NCI-H2196 treated with DMSO at 0.1 percent for 48 hours (cell line): ENCODE results near the gene AGBL2.
A peak's percentile ranks its signal among the peaks of the same experiment; 100 is the strongest.
"Not testable (repeated sequence)": the region's sequence is repeated elsewhere in the genome, so short reads cannot be mapped to it uniquely, and the experiment has no call there.

Source experiments
- DNase-seq: peaks from one replicate; lab custom pipeline; 2025; ENCODE audit not compliant: unreplicated experiment; lab: John Stamatoyannopoulos, UW

Gene AGBL2

DNA sequence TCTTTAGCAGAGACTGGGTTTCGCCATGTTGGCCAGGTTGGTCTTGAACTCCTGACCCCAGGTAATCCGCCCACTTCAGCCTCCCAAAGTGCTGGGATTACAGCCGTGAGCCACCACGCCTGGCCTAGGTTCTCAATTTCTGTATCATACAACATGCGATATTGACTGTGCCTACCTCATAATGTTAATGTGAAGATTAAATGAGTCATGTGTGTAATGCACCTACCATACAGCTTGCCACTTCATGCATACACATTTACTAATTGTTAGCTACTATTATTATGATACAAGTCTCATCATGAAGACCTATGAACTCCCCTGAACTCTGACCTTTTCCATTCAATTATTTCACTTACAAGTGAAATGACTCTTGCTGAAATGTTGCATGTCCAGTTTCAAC lies 25.7 kb downstream of the AGBL2 start:
- no peak for DNase-seq

DNA sequence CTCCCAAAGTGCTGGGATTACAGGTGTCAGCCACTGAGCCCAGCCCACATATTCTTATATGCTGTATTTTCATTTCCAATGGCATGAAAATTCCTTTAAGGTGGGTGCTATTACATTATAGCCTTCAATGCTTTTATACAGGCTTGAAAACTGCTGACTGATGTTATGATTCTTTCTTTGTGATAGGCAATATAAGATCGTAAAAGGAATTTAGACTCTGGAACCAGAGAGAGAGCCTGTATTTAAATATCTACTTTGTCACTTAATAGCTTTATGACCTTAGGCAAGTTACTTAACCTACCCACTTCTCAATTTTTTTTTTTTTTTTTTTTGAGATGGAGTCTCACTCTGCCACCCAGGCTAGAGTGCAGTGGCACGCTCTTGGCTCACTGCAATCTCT lies 26.2 kb downstream of the AGBL2 start:
- no peak for DNase-seq

- DNase-seq = no peak
Observed at GRCh38 chr11:47688111-47688510, 27.1 kb downstream of the AGBL2 start.

GRCh38 chr11:47686704-47687103 lies 28.5 kb downstream of the AGBL2 start:
- not testable (repeated sequence) for DNase-seq

- DNase-seq = no peak
Observed at GRCh38 chr11:47686151-47686550, 29.0 kb downstream of the AGBL2 start.

GRCh38 chr11:47675851-47676250 lies 39.3 kb downstream of the AGBL2 start:
- no peak for DNase-seq

GRCh38 chr11:47672283-47672730 lies 42.9 kb downstream of the AGBL2 start:
- DNase-seq = no peak

DNA sequence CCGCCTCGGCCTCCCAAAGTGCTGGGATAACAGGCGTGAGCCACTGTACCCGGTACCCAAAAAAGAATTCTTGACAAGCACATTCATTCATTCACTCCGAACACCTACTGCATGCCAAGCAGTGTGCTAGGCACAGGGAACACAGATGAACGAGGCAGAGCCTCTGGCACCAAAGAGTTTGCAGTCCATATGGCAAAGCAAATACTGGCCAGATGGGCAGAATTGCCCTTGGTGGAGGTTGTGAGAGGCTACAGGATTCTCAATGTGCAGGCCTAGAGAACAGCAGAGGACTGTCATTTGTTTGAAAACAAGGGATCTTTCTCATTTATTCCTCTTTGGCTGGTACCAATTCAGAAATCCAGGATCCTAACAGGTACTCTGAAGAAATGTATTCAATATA lies 45.3 kb downstream of the AGBL2 start:
- no peak for DNase-seq

DNA sequence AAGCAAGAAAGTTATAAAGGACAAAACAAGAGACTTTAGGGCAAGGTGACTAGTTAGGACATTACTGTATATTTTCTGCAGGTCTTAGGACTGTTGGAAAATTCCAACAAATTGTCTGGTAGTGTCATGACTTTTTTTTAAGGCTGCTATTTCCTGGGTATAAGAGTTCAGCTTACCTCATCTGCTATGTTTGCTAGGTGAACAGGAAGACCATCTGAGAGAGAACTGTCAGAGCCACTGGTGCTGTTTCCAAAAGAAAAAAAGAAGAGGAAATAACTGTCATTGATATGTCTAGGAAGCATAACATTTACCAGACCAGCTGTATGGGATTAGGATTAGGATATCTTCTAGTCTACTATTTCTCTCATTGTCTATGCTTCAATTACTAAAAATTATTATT lies 46.5 kb downstream of the AGBL2 start:
- DNase-seq = no peak

GRCh38 chr11:47667555-47667954 lies 47.6 kb downstream of the AGBL2 start:
- no peak for DNase-seq

DNA sequence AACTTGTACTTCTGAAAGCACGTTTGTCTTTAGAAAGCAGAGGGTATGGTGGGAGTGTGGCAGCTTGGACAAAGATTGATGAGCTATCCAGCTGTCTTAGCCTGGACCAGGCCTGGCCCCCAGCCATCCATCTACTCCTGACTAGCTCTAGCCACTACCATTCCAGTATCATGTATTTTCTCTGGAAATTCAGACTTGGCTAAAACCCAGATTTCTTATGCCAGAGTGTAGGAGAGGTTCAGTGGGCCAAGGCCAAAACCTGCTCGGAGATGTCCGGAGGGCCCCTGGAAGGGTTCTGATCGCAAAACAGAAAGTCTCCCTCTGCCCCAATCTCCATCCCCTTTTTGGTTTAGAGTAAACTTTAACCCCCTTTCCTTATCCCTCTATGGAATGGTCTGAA lies 48.0 kb downstream of the AGBL2 start:
- DNase-seq = no peak

- DNase-seq = not testable (repeated sequence)
Observed at GRCh38 chr11:47664936-47665335, 50.2 kb downstream of the AGBL2 start.

GRCh38 chr11:47661245-47661644 lies 53.9 kb downstream of the AGBL2 start:
- no peak for DNase-seq

GRCh38 chr11:47659276-47659675 lies 55.9 kb downstream of the AGBL2 start:
- no peak for DNase-seq

DNA sequence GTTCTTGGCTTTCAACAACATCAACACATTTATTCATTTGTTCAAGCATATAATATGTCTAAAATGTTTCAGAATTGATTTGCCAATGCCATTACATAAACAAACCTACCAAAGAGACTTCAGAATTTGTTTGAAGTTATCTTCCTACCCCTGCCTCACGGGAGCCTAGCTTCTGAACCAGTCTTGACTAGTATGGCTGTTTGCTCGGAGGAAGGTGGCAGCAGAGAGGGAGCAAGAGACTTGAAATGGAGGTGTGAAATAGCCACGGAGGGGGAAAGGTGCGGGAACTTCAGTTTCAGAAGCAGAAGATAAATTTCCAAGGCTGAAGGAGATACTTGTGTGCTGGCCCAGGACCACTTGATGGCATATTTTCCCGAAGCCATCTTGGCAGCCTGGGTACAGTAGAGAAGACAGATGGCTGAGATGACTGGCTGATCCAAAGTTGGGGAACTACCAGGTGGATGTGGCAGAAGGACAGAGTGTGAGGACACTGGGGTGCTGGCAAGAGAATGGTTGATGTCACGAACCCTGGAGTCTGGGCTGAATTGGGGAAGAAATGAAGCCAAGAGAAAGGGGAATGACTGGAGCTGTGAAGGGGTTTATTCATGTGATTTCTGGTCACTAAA lies 58.8 kb downstream of the AGBL2 start:
- DNase-seq = no peak

DNA sequence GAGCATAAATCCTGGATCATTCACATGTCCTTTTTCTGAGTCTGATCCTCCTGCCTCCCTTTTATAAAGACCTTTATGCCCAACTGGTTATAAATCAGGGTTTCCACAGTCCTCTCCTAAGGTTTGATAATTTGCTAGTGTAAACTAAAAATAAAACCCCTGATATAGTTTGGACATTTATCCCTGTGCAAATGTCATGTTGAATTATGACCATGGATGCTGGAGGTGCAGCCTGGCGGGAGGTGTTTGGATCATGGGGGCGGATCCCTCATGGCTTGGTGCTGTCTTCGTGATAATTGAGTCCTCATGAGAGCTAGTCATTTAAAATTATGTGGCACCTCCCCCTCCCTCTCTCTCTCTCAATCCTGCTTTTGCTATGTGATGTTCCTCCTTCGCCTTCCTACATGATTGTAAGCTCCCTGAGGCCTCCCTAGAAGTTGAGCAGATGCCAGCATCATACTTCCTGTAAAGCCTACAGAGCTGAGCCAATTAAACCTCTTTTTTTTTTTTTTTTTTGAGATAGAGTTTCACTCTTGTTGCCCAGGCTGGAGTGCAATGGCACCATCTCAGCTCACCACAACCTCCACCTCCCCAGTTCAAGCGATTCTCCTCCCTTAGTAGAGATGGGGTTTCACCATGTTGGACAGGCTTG lies 63.2 kb downstream of the AGBL2 start:
- no peak for DNase-seq

DNA sequence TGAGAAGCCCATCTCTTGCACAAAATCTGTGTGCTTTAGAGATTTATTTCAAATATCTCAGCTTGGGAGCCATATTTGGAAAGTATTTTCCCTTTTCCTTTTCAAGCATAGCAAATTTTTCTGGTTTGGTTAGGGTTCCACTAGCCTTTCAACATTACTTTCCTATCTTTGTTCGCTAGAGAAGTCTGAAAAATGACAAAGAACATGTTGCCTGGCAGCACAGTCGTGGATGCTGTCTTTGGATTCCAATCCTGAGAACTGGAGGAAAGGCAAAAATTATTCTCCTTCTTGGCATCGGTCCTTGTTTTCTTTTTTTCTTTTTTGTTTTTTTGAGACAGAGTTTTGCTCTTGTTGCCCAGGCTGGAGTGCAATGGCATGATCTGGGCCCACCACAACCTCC lies 65.9 kb downstream of the AGBL2 start:
- no peak for DNase-seq

DNA sequence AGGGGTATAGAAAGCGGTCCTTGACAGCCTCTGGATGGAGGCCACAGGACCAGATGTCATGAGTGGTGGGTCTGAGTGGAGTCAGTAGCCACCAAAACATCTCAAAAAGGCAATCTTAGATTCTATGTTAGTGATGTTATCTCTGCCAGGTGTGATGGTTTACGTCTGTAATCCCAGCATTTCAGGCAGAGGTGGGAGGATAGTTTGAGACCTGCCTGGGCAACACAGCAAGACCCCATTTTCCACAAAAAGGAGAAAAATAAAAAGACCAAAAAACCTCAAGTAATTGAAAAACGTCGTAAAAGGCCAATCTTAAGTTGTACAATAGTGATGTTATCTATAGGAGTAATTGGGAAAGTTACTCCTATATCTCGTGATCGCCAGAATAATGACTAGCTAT lies 69.2 kb downstream of the AGBL2 start:
- DNase-seq = no peak

DNA sequence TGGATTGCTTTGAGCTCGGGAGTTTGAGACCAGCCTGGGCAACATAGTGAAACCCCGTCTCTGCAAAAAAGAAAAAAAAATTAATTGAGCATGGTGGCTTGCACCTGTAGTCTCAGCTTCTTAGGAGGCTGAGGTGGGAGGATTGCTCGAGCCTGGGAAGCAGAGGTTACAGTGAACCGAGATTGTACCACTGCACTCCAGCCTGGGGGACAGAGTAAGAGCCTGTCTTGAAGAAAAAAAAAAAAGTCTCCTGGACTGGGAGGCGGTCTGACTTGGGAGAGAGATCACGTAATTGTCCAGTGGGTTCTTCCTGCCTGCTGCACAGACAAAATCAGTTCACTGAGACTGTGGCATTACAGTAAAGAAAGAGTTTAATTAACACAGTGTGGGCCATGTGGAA lies 69.7 kb downstream of the AGBL2 start:
- DNase-seq = no peak

DNA sequence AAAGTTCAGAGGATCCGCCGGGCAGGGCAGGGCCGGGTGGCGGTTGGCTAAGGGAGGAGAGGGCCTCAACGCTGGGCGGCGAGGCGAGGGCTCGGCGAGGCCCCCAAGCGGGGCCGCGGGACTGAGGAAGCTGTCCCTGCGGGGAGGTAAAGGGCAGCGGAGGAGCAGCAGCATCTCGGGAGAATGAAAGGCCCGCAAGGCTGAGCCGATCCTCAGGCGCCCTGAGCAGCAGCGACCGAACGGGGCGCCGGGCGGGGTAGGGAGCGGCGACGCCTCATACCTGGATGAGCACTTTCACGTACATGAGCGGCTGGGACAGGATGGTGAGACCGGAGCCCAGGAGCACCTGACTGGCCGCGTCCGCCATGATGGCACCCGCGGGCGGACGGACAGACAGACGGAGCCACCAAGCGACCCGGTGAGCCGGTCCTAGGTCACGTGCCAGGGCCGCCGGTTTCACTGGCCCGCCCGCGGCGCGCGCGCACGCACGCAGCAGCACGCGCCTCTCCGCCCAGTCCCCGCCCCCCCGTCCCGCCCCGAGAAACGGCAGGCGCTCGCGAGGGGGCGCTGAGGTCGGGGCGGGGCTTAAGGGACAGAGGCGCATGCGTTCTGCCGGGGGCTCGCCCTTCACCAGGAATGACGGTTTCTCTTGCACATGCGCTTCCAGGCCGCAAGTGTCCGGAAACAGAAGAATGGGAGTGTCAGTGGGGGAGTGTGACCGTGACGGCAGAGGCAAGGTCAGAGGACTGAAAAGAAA lies 72.9 kb downstream of the AGBL2 start, which contains the start of gene MTCH2:
Gene MTCH2, minus strand, starts transcription at position 461 of the 757 bp plus-strand sequence. Its CDS starts 94 bp downstream, at position 367.
- DNase-seq = peak; percentile 95

DNA sequence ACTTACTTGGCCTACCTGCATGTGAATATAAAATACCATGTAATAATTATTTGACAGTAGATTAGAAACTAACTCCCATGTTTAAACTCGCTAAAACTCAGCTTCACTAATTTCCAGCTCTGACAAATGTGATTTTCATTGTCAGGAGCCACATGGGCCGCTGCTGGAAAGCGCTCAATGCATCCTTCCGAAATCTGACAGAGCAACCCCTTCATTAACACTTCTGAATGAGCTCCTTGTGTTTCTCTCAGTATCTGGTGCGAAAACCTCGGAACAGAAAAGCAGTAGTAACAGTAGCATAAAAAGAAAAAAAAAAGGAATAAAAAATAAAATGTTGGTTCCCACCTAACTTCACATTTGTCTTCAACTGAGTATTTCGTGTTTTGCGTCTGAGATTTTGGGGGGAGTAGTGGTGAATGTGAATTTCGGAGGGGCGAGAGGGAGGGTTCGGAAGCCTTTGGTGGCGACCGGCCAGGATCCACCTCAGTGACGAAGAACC lies 73.5 kb downstream of the AGBL2 start:
- no peak for DNase-seq

- DNase-seq = not testable (repeated sequence)
Observed at GRCh38 chr11:47640506-47640905, 74.7 kb downstream of the AGBL2 start.
